Heart left ventricle (tissue), 13 donors: ENCODE data around the gene DSCAM.

Source experiments
- CTCF ChIP-seq, 12 donors: fragments of 200-600 bp; sonication (generic) in 4 of 12; IDR thresholded peaks; one replicate each; pipeline versions ENCODE4 v1.5.0 to v1.8.0; 2018 to 2022; ENCODE audit warnings: antibody characterized with exemption in 12 of 12, mild to moderate bottlenecking in 5 of 12
- POLR2A ChIP-seq, 2 donors: fragments of 450-650 bp; IDR thresholded peaks; one replicate each; pipeline ENCODE4 v1.6.1; 2017; ENCODE audit warnings: antibody characterized with exemption in 2 of 2, mild to moderate bottlenecking in 2 of 2, moderate library complexity in 2 of 2
- donor health status: ischemic (EF 13 %, LVEDD 7.1; RV severe dilation, severe dysfunction).
- donor health status: DM: no; HTN: yes; CAD: no.
- donor health status: DM: no; HTN: no; CAD: no.
- donor health status: ischemic (EF 25% LVEDD 6.9; RV normal size, moderate dysfunction).
- donor health status: ischemic (EF 25% LVEDD 5.7; RV mildly dilated, moderate dysfunction).
- donor health status: ischemic (EF 35%, LVEDD 5.7; RV mildly dilated, moderate dysfunction).
- donor health status: nonischemic (EF 11% LVEDD 7.7; RV severe dilation, severe dysfunction).
- donor health status: DM: yes; HTN: yes; CAD: no.
- donor health status: PGD.
- donor health status: ischemic (EF 29% LVEDD 5.4; RV normal size, mild dysfunction).
- donor health status: nonischemic (EF 23%, LVEDD 6.1; RV moderate dilation, normal function).

GRCh38 chr21:40882192-40882915 is 35.4 kb upstream of the DSCAM start:
- TF ChIP-seq CTCF (IDR thresholded peaks at IDR 0.05) (no peak), POLR2A (IDR thresholded peaks at IDR 0.05) (no peak)
